Activated T-cell treated with anti-CD3 and anti-CD28 coated beads, Interleukin-2, amount 50 U/mL, for 24 hours (primary cell): Measurements from ENCODE around the gene B4GALNT4.
"Not testable (repeated sequence)": the region's sequence is repeated elsewhere in the genome, so short reads cannot be mapped to it uniquely, and the experiment has no call there.

ENCODE experiments used
- DNase-seq: peaks from one replicate; pipeline ENCODE4 v3.0.0-alpha.2; 2020
- H3K27ac Mint-ChIP-seq: 2 replicates; pipeline ENCODE4 v1.8.0; 2020; ENCODE audit warnings: mild to moderate bottlenecking, mixed read lengths
- H3K27me3 Mint-ChIP-seq: 2 replicates; pipeline ENCODE4 v1.8.0; 2020; ENCODE audit warnings: mixed read lengths
- H3K36me3 Mint-ChIP-seq: 2 replicates; pipeline ENCODE4 v1.8.0; 2020; ENCODE audit warnings: low read depth, mixed read lengths
- H3K4me1 Mint-ChIP-seq: 2 replicates; pipeline ENCODE4 v1.8.0; 2020; ENCODE audit warnings: low read depth, mixed read lengths
- H3K4me3 Mint-ChIP-seq: 2 replicates; pipeline ENCODE4 v1.8.0; 2020; ENCODE audit warnings: mild to moderate bottlenecking, moderate library complexity, mixed read lengths
- H3K9me3 Mint-ChIP-seq: 2 replicates; pipeline ENCODE4 v1.8.0; 2020; ENCODE audit warnings: mixed read lengths

The B4GALNT4 gene, protein sequence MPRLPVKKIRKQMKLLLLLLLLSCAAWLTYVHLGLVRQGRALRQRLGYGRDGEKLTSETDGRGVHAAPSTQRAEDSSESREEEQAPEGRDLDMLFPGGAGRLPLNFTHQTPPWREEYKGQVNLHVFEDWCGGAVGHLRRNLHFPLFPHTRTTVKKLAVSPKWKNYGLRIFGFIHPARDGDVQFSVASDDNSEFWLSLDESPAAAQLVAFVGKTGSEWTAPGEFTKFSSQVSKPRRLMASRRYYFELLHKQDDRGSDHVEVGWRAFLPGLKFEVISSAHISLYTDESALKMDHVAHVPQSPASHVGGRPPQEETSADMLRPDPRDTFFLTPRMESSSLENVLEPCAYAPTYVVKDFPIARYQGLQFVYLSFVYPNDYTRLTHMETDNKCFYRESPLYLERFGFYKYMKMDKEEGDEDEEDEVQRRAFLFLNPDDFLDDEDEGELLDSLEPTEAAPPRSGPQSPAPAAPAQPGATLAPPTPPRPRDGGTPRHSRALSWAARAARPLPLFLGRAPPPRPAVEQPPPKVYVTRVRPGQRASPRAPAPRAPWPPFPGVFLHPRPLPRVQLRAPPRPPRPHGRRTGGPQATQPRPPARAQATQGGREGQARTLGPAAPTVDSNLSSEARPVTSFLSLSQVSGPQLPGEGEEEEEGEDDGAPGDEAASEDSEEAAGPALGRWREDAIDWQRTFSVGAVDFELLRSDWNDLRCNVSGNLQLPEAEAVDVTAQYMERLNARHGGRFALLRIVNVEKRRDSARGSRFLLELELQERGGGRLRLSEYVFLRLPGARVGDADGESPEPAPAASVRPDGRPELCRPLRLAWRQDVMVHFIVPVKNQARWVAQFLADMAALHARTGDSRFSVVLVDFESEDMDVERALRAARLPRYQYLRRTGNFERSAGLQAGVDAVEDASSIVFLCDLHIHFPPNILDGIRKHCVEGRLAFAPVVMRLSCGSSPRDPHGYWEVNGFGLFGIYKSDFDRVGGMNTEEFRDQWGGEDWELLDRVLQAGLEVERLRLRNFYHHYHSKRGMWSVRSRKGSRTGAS

GRCh38 chr11:369336-370018 is at the start of gene B4GALNT4:
B4GALNT4 (plus strand) TSS chr11:369499; CDS start chr11:369804, 305 bp downstream.
- Mint-ChIP-seq H3K4me3 (peak within 1 kb of the TSS; percentile 68), H3K36me3 (no peaks in the 10 kb centered on the region), H3K4me1 (peaks cover 11% of the 10 kb centered on the region), H3K9me3 (no peaks in the 10 kb centered on the region), H3K27me3 (peaks cover 56% of the 10 kb centered on the region), H3K27ac (peak within 1 kb of the TSS; percentile 64)
- no peak for DNase-seq

GRCh38 chr11:319888-320273 is 49.4 kb upstream of the B4GALNT4 start:
- H3K9me3 Mint-ChIP-seq = not testable (repeated sequence)
- peak overlapping the region; percentile 87 for H3K4me3 Mint-ChIP-seq

DNA sequence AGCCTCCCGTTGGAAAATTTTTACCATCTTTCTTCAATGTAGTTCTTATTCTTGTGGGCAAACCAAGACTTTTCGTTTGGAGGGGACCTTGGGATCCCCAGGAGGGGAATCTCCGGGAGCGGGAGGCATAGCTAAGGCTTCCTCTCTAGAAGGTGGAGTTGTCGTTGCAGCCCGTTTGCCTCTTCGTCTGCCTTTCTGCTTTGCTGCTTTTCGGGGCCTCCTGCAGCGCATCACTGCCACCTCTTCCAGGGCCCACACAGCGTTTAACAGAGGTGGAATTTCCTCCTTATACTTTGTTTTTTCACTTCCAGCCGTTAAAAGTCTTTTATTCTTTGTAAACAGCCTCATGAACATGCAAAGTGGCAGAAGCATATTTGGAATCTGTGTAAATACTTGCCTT is 45.1 kb upstream of the B4GALNT4 start:
- no peak overlapping the region for H3K27ac Mint-ChIP-seq
- peak; percentile 23 for DNase-seq
- peaks cover 11% of the 10 kb centered on the region for H3K36me3 Mint-ChIP-seq
- no peaks in the 10 kb centered on the region for H3K27me3 Mint-ChIP-seq
- H3K9me3 Mint-ChIP-seq = no peaks in the 10 kb centered on the region
- H3K4me3 Mint-ChIP-seq = no peak overlapping the region
- peaks cover 55% of the 10 kb centered on the region for H3K4me1 Mint-ChIP-seq

More at GRCh38 chr11:319888-320273, 49.4 kb upstream of the B4GALNT4 start:
- Mint-ChIP-seq H3K4me1 (peaks cover 41% of the 10 kb centered on the region), H3K36me3 (peaks cover 36% of the 10 kb centered on the region), H3K27ac (peak overlapping the region; percentile 94)
- DNase-seq = peak; percentile 66
- H3K27me3 Mint-ChIP-seq = not testable (repeated sequence)

GRCh38 chr11:324593-325517 is 44.4 kb upstream of the B4GALNT4 start:
- not testable (repeated sequence) for H3K4me3 Mint-ChIP-seq, H3K27ac Mint-ChIP-seq, H3K27me3 Mint-ChIP-seq, H3K9me3 Mint-ChIP-seq, H3K36me3 Mint-ChIP-seq
- DNase-seq = peak; percentile 28
- peaks cover 59% of the 10 kb centered on the region for H3K4me1 Mint-ChIP-seq

GRCh38 chr11:325796-326591 is 43.3 kb upstream of the B4GALNT4 start:
- Mint-ChIP-seq H3K27me3 (no peaks in the 10 kb centered on the region), H3K4me1 (peaks cover 59% of the 10 kb centered on the region), H3K9me3 (no peaks in the 10 kb centered on the region)

DNA sequence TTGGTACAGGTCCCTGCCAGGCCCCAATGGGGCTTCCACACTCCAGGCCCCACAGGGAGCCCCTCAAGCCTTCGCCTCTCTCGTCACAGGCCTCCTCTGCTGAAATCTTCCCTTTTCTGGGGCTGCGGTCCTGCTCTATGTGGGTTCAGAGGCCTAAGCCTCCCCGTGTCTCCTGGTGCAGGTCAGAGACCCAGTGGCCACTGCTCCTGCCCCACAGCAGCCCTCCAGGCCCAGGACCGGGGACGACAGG is 42.8 kb upstream of the B4GALNT4 start:
- no peak for DNase-seq
- no peaks in the 10 kb centered on the region for H3K27me3 Mint-ChIP-seq
- H3K4me1 Mint-ChIP-seq = peaks cover 64% of the 10 kb centered on the region
- peak overlapping the region; percentile 67 for H3K4me3 Mint-ChIP-seq
- peak overlapping the region; percentile 96 for H3K27ac Mint-ChIP-seq
- H3K9me3 Mint-ChIP-seq = no peaks in the 10 kb centered on the region
- H3K36me3 Mint-ChIP-seq = no peaks in the 10 kb centered on the region

More at GRCh38 chr11:325796-326591, 43.3 kb upstream of the B4GALNT4 start:
- H3K4me3 Mint-ChIP-seq = peak overlapping the region; percentile 67
- no peak for DNase-seq
- peak overlapping the region; percentile 96 for H3K27ac Mint-ChIP-seq
- no peaks in the 10 kb centered on the region for H3K36me3 Mint-ChIP-seq

- Mint-ChIP-seq H3K27me3 (no peaks in the 10 kb centered on the region), H3K4me3 (peak overlapping the region; percentile 67), H3K36me3 (no peaks in the 10 kb centered on the region), H3K9me3 (no peaks in the 10 kb centered on the region), H3K27ac (peak overlapping the region; percentile 96), H3K4me1 (peaks cover 69% of the 10 kb centered on the region)
- DNase-seq = peak; percentile 75
Measured at GRCh38 chr11:326842-327580, 42.3 kb upstream of the B4GALNT4 start.

- H3K27me3 Mint-ChIP-seq = no peaks in the 10 kb centered on the region
- no peaks in the 10 kb centered on the region for H3K9me3 Mint-ChIP-seq
- peak overlapping the region; percentile 67 for H3K4me3 Mint-ChIP-seq
- DNase-seq = no peak
- no peaks in the 10 kb centered on the region for H3K36me3 Mint-ChIP-seq
- H3K27ac Mint-ChIP-seq = peak overlapping the region; percentile 96
- H3K4me1 Mint-ChIP-seq = peaks cover 71% of the 10 kb centered on the region
Measured at GRCh38 chr11:327581-327923, 41.7 kb upstream of the B4GALNT4 start.

GRCh38 chr11:328012-328411 is 41.3 kb upstream of the B4GALNT4 start:
- Mint-ChIP-seq H3K4me3 (no peak overlapping the region), H3K36me3 (no peaks in the 10 kb centered on the region), H3K4me1 (peaks cover 75% of the 10 kb centered on the region), H3K27ac (no peak overlapping the region), H3K9me3 (no peaks in the 10 kb centered on the region), H3K27me3 (no peaks in the 10 kb centered on the region)
- peak; percentile 32 for DNase-seq

DNA sequence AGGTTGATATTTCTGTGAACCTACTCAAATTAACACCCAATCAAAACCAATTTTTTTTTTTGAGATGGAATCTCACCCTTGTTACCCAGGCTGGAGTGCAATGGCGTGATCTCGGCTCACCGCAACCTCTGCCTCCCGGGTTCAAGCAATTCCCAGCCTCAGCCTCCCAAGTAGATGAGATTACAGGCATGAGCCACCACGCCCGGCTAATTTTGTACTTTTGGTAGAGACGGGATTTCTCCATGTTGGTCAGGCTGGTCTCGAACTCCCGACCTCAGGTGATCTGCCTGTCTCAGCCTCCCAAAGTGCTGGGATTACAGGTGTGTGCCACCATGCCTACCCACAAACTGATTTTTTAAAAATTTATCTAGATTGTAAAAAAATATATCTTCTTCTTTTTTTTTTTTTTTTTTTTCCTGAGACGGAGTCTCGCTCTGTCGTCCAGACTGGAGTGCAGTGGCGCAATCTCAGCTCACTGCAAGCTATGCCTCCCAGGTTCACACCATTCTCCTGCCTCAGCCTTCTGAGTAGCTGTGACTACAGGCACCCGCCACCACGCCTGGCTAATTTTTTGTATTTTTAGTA is 40.7 kb upstream of the B4GALNT4 start:
- H3K36me3 Mint-ChIP-seq, H3K27ac Mint-ChIP-seq, H3K4me3 Mint-ChIP-seq, H3K9me3 Mint-ChIP-seq, H3K27me3 Mint-ChIP-seq: not testable (repeated sequence)
- peak; percentile 25 for DNase-seq
- peaks cover 75% of the 10 kb centered on the region for H3K4me1 Mint-ChIP-seq

DNA sequence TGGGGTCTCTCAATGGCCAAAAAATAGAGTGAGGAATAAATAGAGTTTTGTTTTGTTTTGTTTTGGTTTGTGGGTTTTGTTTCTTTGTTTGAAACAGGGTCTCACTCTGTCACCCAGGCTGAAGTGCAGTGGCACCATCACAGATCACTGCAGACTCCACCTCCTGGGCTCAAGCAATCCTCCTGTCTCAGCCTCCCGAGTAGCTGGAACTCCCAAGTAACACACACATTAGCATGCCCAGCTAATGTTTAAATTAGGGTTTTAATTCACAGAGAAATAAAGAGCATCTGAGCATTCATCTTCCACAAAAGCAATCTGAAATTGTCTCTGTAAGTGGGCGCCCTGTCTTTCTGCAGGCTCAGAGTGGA is 39.4 kb upstream of the B4GALNT4 start:
- peak; percentile 27 for DNase-seq
- Mint-ChIP-seq H3K4me3 (no peak overlapping the region), H3K9me3 (no peaks in the 10 kb centered on the region), H3K27me3 (no peaks in the 10 kb centered on the region), H3K36me3 (no peaks in the 10 kb centered on the region), H3K27ac (peak overlapping the region; percentile 63), H3K4me1 (peaks cover 66% of the 10 kb centered on the region)

GRCh38 chr11:330307-330693 is 39.0 kb upstream of the B4GALNT4 start:
- Mint-ChIP-seq H3K27me3 (no peaks in the 10 kb centered on the region), H3K27ac (peak overlapping the region; percentile 44), H3K36me3 (no peaks in the 10 kb centered on the region), H3K4me3 (no peak overlapping the region), H3K9me3 (no peaks in the 10 kb centered on the region), H3K4me1 (peaks cover 64% of the 10 kb centered on the region)
- peak; percentile 30 for DNase-seq
